Right hindlimb (tissue), 1 donor: ENCODE measurements around the gene SLC9B1.
"Not testable (repeated sequence)": the region's sequence is repeated elsewhere in the genome, so short reads cannot be mapped to it uniquely, and the experiment has no call there.

Source experiments
- DNase-seq: peaks from one replicate; pipeline ENCODE4 v3.0.0-alpha.2; 2018

The SLC9B1 gene

GRCh38 chr4:103011378-103012025, 8.0 kb downstream of the SLC9B1 start:
- DNase-seq: no peak

- DNase-seq: no peak
These were observed 8.7 kb downstream of the SLC9B1 start for GRCh38 chr4:103010804-103011203.

DNA sequence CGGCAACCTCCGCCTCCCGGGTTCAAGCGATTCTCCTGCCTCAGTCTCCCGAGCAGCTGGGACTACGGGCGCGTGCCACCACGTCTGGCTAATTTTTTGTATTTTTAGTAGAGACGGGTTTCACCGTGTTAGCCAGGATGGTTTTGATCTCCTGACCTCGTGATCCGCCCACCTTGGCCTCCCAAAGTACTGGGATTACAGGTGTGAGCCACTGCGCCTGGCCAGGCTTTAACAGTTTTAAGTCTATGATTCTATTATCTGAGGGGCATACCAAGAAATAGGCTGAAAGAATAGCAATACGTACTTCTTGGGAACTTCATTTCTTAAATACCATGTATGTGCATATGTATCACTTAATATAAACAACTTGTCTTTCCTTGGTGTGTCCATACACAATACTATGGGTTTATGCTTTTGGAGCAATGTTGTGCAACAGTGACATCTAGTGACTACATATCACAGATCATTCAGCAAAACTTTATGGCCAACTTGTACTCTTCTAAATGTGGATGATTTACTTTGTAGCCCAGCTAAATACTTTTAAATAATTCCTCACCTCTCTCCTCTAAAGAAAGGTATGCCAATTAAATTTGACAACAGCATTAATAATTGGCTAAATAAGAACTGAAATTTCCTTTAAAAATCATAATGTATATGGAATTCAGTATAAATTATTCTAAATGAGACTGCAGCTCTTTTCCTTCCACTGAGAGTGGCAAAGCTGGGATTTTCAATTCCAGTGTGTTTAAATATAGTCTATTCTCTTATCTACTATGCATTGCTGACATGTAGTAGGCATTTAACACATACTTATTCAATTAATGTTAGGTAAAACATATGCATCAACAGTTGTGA, 10.4 kb downstream of the SLC9B1 start:
- DNase-seq: no peak

- DNase-seq: no peak
These were observed 17.0 kb downstream of the SLC9B1 start for GRCh38 chr4:103002551-103002950.

DNA sequence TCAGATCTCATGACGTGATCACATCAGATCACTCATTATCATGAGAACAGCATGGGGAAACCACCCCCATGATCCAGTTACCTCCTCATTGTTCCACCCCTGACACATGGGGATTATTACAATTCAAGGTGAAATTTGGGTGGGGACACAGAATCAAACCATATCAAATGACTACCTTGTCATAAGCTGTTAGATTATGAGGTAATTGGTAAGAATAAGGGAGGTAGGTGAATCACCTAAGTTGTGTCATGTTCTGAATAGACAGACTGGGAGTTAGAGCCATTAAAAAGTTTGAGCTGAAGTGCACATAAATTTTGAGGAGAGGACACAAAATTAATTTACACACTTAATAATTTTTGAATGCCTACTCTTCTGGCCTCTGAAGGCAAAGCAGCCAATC, 24.7 kb downstream of the SLC9B1 start:
- no peak for DNase-seq

- DNase-seq: not testable (repeated sequence)
These were observed 25.5 kb downstream of the SLC9B1 start for GRCh38 chr4:102993985-102994384.

DNA sequence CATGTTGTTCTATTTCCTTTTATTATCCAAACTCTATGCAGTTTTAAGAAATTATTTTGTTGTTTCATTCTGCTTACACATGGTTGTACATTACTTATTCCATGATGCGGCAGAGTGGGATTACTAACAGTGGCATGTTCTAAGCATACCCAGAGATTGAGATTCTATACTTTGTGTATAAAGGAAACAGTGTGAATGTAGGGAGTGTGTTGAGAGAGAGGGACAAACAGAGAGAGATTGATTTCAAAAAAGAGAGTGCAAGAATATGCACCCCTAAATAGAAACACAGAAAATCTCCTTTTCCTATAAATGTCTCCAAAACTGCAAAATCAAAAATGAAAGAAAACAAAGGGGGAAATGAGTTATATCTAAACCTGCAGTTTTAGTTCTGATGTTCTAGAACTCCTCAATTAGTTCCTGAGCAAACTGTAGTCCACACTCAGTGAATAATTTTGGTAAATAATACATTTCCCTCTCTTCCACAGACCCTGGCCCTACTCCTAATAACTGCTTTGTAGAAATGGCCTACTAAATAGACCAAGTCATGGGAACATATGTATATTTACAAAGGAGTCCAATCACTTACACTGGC, 31.0 kb downstream of the SLC9B1 start:
- no peak for DNase-seq

- no peak for DNase-seq
These were observed 38.5 kb downstream of the SLC9B1 start for GRCh38 chr4:102981005-102981404.

DNA sequence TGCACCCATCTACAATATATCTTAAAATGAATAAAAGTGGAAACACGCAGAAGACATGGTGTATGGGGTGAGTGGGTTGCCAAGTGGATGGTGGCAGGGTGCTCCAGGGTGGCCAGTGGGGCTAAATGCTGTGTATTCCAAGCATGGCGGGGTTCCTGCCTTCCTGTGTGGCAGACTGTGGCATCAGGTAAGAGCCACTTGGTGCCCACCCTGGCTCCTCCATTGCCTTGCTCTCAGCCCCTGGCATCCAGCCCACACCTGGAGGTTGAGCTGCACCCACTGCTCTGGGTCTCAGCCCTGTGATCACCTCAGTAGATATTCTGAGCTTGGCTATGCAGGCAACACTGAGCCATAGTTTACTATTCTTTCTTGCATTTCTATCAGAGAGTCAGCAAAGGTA, 57.7 kb downstream of the SLC9B1 start:
- not testable (repeated sequence) for DNase-seq

DNA sequence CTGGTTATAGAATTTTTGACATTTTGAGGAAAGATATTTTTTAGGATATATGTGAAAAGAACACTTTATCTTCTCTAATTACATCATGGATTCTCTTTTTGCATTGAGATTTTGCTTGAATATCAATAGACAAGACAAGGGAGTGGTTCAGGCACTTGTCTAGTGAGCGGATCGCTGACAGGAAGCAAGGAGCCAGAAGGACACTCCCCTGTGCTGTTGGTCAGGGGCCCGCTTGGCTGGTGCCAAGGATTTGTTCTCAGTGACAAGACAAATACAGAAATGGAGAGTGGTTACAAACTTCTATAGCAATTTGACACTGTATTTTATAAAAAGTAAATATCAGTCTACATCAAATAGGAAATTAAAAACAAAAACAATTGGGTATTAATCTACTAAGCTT, 60.0 kb downstream of the SLC9B1 start:
- DNase-seq: no peak

DNA sequence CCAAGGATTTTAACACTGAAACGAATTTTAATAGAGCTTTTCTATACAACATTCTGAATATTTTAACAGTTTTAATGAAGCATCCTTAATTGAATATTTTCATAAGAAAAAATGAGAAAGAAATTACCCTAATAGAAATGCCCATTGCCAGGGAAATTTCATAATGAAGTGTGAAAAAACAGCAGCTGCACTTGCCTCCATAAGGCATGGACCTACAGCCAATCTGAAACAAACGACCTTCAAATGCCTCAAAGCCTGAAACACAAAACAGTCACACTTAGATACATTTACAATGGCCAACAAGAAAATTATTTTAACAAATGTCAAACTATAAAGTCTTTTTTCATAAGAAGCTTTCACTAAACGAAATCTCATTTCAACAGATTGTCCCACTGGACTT, 74.4 kb downstream of the SLC9B1 start:
- no peak for DNase-seq

GRCh38 chr4:102938063-102938462, 81.4 kb downstream of the SLC9B1 start:
- DNase-seq: not testable (repeated sequence)

- DNase-seq: no peak
These were observed 83.8 kb downstream of the SLC9B1 start for GRCh38 chr4:102935716-102936115.

DNA sequence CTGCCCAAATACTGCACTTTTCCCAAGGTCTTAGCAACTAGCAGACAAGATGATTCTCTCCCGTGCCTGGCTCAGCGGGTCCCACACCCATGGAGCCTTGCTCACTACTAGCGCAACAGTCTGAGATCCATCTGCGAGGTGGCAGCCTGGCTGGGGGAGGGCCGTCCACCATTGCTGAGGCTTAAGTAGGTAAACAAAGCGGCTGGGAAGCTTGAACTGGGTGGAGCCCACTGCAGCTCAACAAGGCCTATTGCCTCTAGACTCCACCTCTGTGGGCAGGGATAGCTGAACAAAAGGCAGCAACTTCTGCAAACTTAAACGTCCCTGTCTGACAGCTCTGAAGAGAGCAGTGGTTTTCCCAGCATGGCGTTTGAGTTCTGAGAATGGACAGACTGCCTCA, 99.8 kb downstream of the SLC9B1 start:
- not testable (repeated sequence) for DNase-seq

- no peak for DNase-seq
These were observed 100.6 kb downstream of the SLC9B1 start for GRCh38 chr4:102918859-102919258.

DNA sequence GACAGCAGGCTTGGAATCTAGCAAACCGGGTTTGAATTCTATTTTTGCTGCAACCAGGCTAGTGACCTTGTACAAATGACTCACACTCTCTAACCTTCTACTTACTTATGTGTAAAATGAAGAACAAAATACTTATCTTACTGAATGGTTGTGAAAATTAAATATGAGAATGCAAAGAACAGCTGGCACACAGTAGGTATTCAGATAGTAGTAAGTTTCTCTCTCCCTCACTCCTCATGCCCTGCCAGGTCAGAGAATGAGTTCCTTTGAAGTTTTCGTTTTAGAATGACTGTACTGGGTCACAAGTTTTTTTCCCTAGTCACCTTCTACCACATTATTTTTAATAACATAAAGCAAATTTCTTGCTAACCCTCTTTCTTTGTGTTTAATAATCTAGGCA, 117.7 kb downstream of the SLC9B1 start:
- DNase-seq: no peak

DNA sequence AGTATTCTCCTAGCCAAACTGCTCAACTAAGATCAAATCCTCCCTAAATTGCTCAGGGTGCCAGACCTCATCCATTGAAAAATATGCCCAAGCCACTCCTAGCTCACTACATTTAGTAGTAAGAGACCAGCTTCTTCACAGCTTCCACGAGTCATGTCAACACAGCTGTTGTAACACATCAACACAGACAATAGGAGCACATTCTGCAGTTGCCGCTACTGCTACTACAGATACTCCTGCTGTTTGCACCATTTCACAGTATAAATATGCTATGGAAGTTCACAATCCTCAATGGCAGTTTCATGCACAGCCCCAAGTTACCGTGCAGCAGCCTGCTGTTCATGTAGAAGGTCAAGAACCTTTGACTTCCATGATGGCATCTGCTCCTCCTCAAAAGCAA, 121.9 kb downstream of the SLC9B1 start:
- DNase-seq: not testable (repeated sequence)

DNA sequence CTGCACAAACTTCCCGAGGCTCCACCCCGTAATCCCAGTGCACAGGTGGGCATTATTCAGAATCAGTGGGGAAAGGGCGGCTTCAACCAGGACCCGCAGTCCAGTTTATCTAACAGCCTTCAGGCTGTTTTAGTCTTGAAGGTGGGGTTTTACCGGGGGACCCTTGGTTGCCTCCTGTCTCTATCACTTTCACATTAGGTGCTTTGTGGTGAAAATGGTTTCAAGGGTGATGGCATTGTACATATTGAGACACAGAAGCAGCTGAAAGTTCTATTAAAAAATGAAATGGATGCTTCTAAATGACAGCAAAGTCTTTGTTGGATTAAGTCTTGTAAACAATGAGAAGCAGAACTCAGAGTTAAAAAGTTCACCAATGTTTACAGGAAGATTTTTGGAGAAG, 123.0 kb downstream of the SLC9B1 start:
- DNase-seq: not testable (repeated sequence)

- not testable (repeated sequence) for DNase-seq
These were observed 129.6 kb downstream of the SLC9B1 start for GRCh38 chr4:102889866-102890265.

- not testable (repeated sequence) for DNase-seq
These were observed 130.9 kb downstream of the SLC9B1 start for GRCh38 chr4:102888570-102888969.

DNA sequence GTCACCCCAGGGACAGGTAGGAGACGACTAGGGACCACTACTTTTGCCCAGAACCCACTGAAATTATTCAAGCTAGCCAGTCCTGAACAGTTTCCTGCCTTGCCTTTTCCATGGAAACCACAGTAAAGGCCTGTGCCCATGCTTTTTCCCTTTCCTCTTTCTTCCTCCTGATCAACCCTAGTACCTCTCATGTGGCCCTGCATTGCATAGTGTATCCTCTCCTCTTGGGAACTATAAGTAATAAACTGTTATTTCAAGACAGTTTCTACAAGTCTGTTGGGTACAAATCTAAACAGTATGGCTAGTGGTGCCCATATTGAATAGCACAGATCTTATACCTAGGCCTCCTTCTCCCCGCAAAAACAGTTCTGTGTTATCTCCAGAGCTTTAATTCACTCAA, 136.2 kb downstream of the SLC9B1 start:
- no peak for DNase-seq

DNA sequence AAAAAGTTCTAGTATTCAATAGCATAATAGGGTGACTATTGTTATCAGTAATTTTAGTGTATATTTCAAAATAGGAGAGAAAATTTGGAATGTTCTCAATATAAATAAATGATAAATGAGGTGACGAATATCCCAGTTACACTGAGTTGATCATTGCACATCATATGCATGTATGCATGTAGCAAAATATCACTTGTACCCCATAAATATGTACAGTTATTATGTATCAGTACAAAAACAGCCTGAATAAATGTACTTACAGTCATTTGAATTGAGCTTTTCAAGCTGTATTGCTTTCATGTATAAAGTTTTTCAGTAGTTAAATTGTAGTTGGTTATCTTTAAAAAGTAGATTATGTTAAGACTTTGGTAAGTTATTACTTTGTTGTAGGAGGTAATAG, 138.2 kb downstream of the SLC9B1 start:
- no peak for DNase-seq

DNA sequence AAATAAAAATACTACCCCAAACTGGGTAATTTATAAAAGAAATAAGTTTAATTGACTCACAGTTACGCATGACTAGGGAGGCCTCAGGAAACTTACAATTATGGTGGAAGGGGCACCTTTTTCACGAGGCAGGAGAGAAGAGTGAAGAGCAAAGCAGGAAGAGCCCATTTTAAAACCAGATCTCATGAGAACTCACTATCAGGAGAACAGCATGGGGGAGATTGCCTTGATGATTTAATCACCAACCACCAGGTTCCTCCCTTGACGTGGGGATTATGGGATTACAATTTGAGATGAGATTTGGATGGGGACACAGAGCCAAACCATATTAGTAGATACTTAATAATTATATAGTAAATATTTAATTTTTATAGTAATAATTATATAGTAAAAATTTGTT, 140.6 kb downstream of the SLC9B1 start:
- DNase-seq: no peak

DNA sequence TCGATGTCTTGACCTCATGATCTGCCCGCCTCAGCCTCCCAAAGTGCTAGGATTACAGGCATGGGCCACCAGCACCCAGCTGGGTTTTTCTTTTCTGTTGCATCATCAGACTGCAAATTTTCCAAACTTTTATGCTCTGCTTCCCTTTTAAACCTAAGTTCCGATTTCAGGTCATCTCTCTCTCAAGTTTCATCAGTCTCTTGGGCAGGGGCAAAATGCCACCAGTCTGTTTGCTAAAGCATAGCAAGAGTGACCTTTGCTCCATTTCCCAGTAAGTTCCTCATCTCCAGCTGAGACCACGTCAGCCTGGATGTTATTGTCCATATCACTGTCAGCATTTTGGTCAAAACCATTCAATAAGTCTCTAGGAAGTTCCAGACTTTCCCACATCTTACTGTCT, 141.2 kb downstream of the SLC9B1 start:
- DNase-seq: not testable (repeated sequence)
